Uterus (tissue), 2 donors: Measurements from ENCODE around the gene ARAP2.

ENCODE experiments used
- CTCF ChIP-seq, 4 experiments: fragments of 200-600 bp in 2 of 4; fragments of 450-650 bp in 2 of 4; sonication (generic) in 2 of 4; IDR thresholded peaks; one replicate each; pipeline ENCODE4 v1.5.1; 2016 to 2019; ENCODE audit warnings: antibody characterized with exemption in 4 of 4, mild to moderate bottlenecking in 2 of 4, moderate library complexity in 1 of 4
- POLR2A ChIP-seq, 2 donors: fragments of 450-650 bp; IDR thresholded peaks; one replicate each; pipeline ENCODE4 v1.6.1; 2016; ENCODE audit warnings: antibody characterized with exemption in 2 of 2, mild to moderate bottlenecking in 1 of 2, moderate library complexity in 1 of 2

- TF ChIP-seq CTCF (IDR thresholded peaks at IDR 0.05), result no peak
- no peak for TF ChIP-seq POLR2A (IDR thresholded peaks at IDR 0.05)
Observed at GRCh38 chr4:36024901-36025660, 219.2 kb downstream of the ARAP2 start.
